ENCODE data around the gene PCDHB8. TPM values are rescaled to one million over a fixed set of nuclear protein-coding genes. Genes with fewer than 3 reads are reported as not detected.
"Not testable (repeated sequence)": the region's sequence is repeated elsewhere in the genome, so short reads cannot be mapped to it uniquely, and the experiment has no call there.

Gene PCDHB8
- total RNA-seq, 1 donor from 2014 or later, result 4.5 TPM

DNA sequence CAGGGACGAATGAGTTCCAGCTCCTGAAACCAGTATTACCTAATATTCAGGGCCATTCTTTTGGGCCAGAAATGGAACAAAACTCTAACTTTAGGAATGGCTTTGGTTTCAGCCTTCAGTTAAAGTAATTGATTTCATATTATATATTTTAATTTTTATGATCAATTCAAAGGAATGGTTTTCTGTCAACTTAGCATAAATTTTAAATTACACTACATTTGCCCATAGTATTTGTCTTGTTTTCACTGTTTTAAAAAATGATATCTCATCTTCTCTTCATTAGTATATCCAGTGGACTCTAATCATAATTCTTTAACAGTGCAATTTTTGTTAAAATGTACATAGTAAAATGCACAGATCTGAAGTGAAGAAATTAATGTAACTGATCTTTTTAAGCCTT is 2.7 kb downstream of the PCDHB8 start:
- intact Hi-C loops (cut with DNase I), result no loop called here
- ATAC-seq, result no peak
- no peak for DNase-seq (ENCODE audit: low spot score)

DNA sequence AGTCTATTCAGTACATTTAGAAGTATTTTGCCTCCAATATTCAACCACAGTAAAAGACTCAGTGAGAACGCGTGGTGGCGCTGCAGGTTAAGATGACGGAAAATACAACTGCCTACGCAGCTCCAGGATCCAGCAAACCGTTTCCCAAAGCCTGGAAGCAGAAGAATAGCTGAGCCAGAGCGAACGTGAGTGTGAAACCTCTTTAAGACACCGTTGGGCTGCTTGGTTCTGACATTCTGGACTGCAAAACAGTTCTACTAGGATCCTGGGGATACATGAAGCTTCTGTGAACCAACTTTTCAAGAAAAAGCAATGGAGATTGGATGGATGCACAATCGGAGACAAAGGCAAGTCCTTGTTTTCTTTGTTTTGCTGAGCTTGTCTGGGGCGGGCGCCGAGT is 4.7 kb downstream of the PCDHB8 start, which contains the start of gene PCDHB16:
PCDHB16 (plus strand) TSS at position 140 of the 400 bp plus-strand sequence; CDS start at position 313, 173 bp downstream.
- peak; percentile 77 for ATAC-seq
- DNase-seq (ENCODE audit: low spot score), result peak; percentile 72
- intact Hi-C loops (cut with DNase I), result no loop called here

DNA sequence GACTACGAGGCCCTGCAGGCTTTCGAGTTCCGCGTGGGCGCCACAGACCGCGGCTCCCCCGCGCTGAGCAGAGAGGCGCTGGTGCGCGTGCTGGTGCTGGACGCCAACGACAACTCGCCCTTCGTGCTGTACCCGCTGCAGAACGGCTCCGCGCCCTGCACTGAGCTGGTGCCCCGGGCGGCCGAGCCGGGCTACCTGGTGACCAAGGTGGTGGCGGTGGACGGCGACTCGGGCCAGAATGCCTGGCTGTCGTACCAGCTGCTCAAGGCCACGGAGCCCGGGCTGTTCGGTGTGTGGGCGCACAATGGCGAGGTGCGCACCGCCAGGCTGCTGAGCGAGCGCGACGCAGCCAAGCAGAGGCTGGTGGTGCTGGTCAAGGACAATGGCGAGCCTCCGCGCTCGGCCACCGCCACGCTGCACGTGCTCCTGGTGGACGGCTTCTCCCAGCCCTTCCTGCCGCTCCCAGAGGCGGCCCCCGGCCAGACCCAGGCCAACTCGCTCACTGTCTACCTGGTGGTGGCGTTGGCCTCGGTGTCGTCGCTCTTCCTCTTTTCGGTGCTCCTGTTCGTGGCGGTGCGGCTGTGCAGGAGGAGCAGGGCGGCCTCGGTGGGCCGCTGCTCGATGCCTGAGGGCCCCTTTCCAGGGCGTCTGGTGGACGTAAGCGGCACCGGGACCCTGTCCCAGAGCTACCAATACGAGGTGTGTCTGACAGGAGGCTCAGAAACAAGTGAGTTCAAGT is 6.7 kb downstream of the PCDHB8 start:
- DNase-seq (ENCODE audit: low spot score); ATAC-seq; intact Hi-C loops (cut with DNase I): not testable (repeated sequence)

DNA sequence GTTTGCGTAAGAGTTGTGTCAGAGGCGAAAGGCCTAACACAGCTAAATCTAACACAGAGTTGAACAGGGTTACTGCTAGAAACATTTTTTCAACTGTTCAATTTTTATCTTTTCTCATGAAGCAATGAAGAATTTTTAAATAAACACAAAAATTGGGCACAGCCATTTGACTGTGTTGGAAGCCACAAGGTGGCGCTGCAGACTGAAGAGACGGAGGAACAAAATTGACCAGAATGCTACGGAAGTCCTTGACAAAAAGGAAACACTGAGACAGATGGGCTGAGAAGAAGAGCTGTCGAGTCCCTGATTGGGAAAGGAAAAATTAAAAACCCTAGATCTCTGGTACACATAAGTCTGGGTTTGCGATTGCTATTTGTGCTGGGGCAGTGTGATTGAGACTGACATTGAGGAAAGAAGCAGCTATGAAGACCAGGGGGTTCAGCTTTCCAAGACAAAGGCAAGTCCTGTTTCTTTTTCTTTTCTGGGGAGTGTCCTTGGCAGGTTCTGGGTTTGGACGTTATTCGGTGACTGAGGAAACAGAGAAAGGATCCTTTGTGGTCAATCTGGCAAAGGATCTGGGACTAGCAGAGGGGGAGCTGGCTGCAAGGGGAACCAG is 9.4 kb downstream of the PCDHB8 start, which contains the start of gene PCDHB9:
PCDHB9 (plus strand) TSS at position 265 of the 616 bp plus-strand sequence; CDS start at position 423, 158 bp downstream.
- intact Hi-C loops (cut with DNase I), result no loop called here
- DNase-seq (ENCODE audit: low spot score) (no peak), ATAC-seq (no peak)

DNA sequence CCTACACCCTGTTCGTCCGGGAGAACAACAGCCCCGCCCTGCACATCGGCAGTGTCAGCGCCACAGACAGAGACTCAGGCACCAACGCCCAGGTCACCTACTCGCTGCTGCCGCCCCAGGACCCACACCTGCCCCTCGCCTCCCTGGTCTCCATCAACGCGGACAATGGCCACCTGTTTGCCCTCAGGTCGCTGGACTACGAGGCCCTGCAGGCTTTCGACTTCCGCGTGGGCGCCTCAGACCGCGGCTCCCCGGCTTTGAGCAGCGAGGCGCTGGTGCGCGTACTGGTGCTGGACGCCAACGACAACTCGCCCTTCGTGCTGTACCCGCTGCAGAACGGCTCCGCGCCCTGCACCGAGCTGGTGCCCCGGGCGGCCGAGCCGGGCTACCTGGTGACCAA is 11.1 kb downstream of the PCDHB8 start:
- intact Hi-C loops (cut with DNase I); DNase-seq (ENCODE audit: low spot score); ATAC-seq: not testable (repeated sequence)

DNA sequence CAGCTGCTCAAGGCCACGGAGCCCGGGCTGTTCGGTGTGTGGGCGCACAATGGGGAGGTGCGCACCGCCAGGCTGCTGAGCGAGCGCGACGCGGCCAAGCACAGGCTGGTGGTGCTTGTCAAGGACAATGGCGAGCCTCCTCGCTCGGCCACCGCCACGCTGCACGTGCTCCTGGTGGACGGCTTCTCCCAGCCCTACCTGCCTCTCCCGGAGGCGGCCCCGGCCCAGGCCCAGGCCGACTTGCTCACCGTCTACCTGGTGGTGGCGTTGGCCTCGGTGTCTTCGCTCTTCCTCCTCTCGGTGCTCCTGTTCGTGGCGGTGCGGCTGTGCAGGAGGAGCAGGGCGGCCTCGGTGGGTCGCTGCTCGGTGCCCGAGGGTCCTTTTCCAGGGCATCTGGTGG is 11.5 kb downstream of the PCDHB8 start:
- intact Hi-C loops (cut with DNase I); DNase-seq (ENCODE audit: low spot score); ATAC-seq: not testable (repeated sequence)

DNA sequence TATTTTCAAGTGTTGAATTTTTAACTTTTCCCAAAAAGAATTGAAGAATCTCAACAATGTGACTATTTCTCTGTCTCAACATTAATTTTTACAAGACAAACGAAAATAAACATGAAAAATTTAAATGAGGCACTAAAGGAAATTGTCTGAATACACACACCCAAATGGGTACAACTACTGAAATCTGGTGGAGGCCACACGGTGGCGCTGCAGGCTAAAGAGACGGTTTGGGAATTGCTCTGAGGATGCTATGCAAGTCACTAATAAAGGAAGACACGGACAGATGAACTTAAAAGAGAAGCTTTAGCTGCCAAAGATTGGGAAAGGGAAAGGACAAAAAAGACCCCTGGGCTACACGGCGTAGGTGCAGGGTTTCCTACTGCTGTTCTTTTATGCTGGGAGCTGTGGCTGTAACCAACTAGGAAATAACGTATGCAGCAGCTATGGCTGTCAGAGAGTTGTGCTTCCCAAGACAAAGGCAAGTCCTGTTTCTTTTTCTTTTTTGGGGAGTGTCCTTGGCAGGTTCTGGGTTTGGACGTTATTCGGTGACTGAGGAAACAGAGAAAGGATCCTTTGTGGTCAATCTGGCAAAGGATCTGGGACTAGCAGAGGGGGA is 14.6 kb downstream of the PCDHB8 start, which contains the start of gene PCDHB10:
PCDHB10 (plus strand) TSS at position 244 of the 616 bp plus-strand sequence; CDS start at position 444, 200 bp downstream.
- intact Hi-C loops (cut with DNase I), result no loop called here
- DNase-seq (ENCODE audit: low spot score) (no peak), ATAC-seq (no peak)

DNA sequence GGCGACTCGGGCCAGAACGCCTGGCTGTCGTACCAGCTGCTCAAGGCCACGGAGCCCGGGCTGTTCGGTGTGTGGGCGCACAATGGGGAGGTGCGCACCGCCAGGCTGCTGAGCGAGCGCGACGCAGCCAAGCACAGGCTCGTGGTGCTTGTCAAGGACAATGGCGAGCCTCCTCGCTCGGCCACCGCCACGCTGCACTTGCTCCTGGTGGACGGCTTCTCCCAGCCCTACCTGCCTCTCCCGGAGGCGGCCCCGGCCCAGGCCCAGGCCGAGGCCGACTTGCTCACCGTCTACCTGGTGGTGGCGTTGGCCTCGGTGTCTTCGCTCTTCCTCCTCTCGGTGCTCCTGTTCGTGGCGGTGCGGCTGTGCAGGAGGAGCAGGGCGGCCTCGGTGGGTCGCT is 16.7 kb downstream of the PCDHB8 start:
- intact Hi-C loops (cut with DNase I); ATAC-seq; DNase-seq (ENCODE audit: low spot score): not testable (repeated sequence)

DNA sequence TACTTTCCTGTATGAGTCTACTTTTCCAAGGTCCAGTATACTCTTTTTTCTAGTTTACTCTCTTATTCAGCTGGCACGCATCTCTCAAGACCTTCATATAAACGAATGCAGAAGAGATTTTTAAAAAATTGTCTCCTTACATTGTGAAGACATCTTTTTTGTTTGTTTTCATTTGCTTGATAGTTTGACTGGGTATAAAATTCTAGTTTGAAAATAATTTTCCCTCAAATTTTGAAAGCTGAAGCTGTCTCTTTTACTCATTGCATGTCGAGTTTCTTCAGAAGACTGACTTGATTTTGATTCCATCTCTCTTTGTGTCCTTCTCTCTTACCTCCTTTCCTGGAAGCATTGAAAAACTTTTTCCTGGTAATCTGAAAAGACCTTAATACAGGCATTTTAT is 18.8 kb downstream of the PCDHB8 start:
- no peak for ATAC-seq
- DNase-seq (ENCODE audit: low spot score), result no peak
- intact Hi-C loops (cut with DNase I), result no loop called here

DNA sequence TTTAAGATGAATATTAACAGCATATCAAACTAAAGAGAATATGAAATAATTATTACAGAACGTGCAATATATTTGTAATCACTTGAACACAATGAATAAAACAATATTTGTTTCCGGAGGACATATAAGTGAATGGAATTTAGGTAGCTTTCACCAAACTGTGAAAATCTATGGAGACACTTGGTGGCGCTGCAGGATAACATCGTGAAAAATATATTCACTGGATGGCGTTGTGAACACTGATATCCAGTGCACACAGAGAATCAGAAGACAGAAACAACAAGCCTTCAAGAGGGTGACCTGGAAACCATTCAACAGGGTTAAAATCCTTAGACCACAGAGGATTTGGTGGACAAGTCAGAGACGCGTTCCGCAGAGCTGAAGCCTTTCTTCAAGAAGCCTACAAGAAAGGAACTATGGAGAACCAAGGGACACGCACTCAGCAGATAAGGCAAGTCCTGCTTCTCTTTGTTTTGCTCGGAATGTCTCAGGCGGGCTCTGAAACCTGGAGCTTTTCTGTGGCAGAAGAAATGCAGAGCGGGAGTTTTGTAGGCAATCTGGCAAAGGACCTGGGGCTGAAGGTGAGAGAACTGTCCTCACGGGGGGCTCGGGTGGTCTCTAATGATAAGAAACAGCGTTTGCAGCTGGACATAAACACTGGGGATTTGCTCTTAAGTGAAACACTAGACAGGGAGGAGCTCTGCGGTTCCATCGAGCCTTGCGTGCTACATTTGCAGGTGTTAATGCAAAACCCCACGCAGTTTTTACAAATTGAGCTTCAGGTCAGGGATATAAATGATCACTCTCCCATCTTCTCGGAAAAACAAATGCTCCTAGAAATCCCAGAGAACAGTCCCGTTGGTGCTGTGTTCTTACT is 22.0 kb downstream of the PCDHB8 start, which contains the start of gene PCDHB11:
PCDHB11 (plus strand) TSS at position 269 of the 877 bp plus-strand sequence; CDS start at position 417, 148 bp downstream.
- intact Hi-C loops (cut with DNase I), result no loop called here
- peak; percentile 60 for ATAC-seq
- DNase-seq (ENCODE audit: low spot score), result no peak

DNA sequence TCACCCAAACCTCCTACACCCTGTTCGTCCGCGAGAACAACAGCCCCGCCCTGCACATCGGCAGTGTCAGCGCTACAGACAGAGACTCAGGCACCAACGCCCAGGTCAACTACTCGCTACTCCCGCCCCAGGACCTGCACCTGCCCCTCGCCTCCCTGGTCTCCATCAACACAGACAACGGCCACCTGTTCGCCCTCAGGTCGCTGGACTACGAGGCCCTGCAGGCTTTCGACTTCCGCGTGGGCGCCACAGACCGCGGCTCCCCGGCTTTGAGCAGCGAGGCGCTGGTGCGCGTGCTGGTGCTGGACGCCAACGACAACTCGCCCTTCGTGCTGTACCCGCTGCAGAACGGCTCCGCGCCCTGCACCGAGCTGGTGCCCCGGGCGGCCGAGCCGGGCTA is 23.5 kb downstream of the PCDHB8 start:
- intact Hi-C loops (cut with DNase I); ATAC-seq; DNase-seq (ENCODE audit: low spot score): not testable (repeated sequence)

DNA sequence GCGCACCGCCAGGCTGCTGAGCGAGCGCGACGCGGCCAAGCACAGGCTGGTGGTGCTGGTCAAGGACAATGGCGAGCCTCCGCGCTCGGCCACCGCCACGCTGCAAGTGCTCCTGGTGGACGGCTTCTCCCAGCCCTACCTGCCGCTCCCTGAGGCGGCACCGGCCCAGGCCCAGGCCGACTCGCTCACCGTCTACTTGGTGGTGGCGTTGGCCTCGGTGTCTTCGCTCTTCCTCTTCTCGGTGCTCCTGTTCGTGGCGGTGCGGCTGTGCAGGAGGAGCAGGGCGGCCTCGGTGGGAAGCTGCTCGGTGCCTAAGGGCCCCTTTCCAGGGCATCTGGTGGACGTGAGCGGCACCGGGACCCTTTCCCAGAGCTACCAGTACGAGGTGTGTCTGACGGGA is 24.1 kb downstream of the PCDHB8 start:
- DNase-seq (ENCODE audit: low spot score); ATAC-seq; intact Hi-C loops (cut with DNase I): not testable (repeated sequence)

DNA sequence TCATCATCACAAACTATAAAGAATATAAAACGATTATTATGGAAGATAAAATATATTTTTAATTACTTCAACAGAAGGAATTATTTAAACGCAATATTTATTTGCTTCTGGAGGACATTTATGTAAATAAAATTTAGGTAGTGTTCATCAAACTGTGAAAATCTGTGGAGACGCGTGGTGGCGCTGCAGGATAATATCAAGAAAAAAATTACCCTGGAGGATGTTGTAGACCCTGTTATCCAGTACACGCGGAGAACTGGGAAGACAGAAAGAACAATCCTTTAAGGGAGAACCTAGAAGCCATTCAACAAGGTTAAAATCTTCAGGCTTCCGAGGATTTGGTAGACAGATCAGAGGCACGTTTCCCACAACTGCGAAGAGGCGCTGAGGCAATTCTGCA is 30.9 kb downstream of the PCDHB8 start, which contains the start of gene PCDHB12:
PCDHB12 (plus strand) TSS at position 242 of the 400 bp plus-strand sequence. CDS start 189 bp downstream, outside the sequence.
- intact Hi-C loops (cut with DNase I), result no loop called here
- ATAC-seq (no peak), DNase-seq (ENCODE audit: low spot score) (no peak)

DNA sequence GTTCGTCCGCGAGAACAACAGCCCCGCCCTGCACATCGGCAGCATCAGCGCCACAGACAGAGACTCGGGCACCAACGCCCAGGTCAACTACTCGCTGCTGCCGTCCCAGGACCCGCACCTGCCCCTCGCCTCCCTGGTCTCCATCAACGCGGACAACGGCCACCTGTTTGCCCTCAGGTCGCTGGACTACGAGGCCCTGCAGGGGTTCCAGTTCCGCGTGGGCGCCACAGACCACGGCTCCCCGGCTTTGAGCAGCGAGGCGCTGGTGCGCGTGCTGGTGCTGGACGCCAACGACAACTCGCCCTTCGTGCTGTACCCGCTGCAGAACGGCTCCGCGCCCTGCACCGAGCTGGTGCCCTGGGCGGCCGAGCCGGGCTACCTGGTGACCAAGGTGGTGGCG is 32.7 kb downstream of the PCDHB8 start:
- DNase-seq (ENCODE audit: low spot score); ATAC-seq; intact Hi-C loops (cut with DNase I): not testable (repeated sequence)

DNA sequence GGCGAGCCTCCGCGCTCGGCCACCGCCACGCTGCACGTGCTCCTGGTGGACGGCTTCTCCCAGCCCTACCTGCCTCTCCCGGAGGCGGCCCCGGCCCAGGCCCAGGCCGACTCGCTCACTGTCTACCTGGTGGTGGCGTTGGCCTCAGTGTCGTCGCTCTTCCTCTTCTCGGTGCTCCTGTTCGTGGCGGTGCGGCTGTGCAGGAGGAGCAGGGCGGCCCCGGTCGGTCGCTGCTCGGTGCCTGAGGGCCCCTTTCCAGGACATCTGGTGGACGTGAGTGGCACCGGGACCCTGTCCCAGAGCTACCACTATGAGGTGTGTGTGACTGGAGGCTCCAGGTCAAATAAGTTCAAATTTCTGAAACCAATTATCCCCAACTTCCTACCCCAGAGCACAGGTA is 33.3 kb downstream of the PCDHB8 start:
- ATAC-seq; intact Hi-C loops (cut with DNase I); DNase-seq (ENCODE audit: low spot score): not testable (repeated sequence)

DNA sequence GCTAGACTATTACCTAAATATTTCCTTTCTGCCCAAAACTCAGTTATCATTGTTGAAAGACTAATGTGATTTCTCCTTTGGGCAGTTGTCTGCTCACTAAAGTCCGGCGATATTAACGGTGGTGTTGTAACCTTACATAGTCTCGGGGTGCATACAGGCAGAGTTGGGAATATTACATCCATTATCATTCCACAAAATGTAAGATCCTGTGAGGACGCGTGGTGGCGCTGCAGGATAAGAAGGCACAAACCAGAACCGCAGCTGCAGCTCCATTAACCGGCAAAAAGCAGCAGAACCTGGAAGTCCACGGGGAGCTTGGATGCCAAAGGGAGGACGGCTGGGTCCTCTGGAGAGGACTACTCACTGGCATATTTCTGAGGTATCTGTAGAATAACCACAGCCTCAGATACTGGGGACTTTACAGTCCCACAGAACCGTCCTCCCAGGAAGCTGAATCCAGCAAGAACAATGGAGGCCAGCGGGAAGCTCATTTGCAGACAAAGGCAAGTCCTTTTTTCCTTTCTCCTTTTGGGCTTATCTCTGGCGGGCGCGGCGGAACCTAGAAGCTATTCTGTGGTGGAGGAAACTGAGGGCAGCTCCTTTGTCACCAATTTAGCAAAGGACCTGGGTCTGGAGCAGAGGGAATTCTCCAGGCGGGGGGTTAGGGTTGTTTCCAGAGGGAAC is 36.2 kb downstream of the PCDHB8 start, which contains the start of gene PCDHB13:
PCDHB13 (plus strand) TSS at position 264 of the 684 bp plus-strand sequence; CDS start at position 469, 205 bp downstream.
- intact Hi-C loops (cut with DNase I); DNase-seq (ENCODE audit: low spot score): not testable (repeated sequence)
- ATAC-seq, result peak; percentile 36

DNA sequence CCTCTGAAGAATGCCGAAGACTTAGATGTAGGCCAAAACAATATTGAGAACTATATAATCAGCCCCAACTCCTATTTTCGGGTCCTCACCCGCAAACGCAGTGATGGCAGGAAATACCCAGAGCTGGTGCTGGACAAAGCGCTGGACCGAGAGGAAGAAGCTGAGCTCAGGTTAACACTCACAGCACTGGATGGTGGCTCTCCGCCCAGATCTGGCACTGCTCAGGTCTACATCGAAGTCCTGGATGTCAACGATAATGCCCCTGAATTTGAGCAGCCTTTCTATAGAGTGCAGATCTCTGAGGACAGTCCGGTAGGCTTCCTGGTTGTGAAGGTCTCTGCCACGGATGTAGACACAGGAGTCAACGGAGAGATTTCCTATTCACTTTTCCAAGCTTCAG is 37.0 kb downstream of the PCDHB8 start:
- ATAC-seq; intact Hi-C loops (cut with DNase I); DNase-seq (ENCODE audit: low spot score): not testable (repeated sequence)
